Muscle of leg (tissue), 11 donors: Measurements from ENCODE around the gene WNT9A. TPM values are rescaled to one million over a fixed set of nuclear protein-coding genes. Genes with fewer than 3 reads are reported as not detected.

Experiments used
- DNase-seq: peaks from one replicate; pipeline ENCODE4 v3.0.0; 2013
- H3K27ac ChIP-seq: one replicate; pipeline ENCODE4 v1.5.1; 2013; ENCODE audit warnings: mild to moderate bottlenecking, low read length, control low read depth
- H3K27me3 ChIP-seq: one replicate; pipeline ENCODE4 v1.6.1; 2013; ENCODE audit warnings: low read length; ENCODE audit not compliant: control insufficient read depth, insufficient read depth
- H3K36me3 ChIP-seq: one replicate; pipeline ENCODE4 v1.6.1; 2013; ENCODE audit warnings: low read length; ENCODE audit not compliant: control insufficient read depth, insufficient read depth
- H3K4me1 ChIP-seq: one replicate; pipeline ENCODE4 v1.6.1; 2013; ENCODE audit warnings: low read length; ENCODE audit not compliant: control insufficient read depth, insufficient read depth
- H3K4me3 ChIP-seq: one replicate; pipeline ENCODE4 v1.5.1; 2013; ENCODE audit warnings: low read length, control low read depth
- H3K9me3 ChIP-seq: replicated peaks from 2 replicates; pipeline ENCODE4 v1.6.1; 2013; ENCODE audit warnings: low read depth, low read length; ENCODE audit not compliant: control insufficient read depth
- WGBS: methylation state at CpG from one replicate; pipeline ENCODE4 v1.1.5; 2013; ENCODE audit warnings: missing lambda C conversion rate; ENCODE audit not compliant: insufficient coverage; 5-methylcytosine and 5-hydroxymethylcytosine counted together
- polyA plus RNA-seq, 8 donors: library from polyadenylated mRNA; unstranded; fragments of 120-200 nt; gene quantifications; one replicate each; pipeline versions ENCODE4 v1.2.1 to v1.2.3, GENCODE V29; 2013; ENCODE audit warnings: inconsistent platforms in 1 of 8, low replicate concordance in 1 of 8; ENCODE audit not compliant: insufficient read length in 8 of 8, insufficient read depth in 1 of 8
- total RNA-seq: library from RNA; stranded (reverse); fragments of 120-200 nt; gene quantifications from one replicate; pipeline ENCODE4 v1.2.4, GENCODE V29; 2013

Gene WNT9A
- total and polyA plus RNA-seq, 9 donors = 4.6 to 10.2 (median 6.5) TPM

DNA sequence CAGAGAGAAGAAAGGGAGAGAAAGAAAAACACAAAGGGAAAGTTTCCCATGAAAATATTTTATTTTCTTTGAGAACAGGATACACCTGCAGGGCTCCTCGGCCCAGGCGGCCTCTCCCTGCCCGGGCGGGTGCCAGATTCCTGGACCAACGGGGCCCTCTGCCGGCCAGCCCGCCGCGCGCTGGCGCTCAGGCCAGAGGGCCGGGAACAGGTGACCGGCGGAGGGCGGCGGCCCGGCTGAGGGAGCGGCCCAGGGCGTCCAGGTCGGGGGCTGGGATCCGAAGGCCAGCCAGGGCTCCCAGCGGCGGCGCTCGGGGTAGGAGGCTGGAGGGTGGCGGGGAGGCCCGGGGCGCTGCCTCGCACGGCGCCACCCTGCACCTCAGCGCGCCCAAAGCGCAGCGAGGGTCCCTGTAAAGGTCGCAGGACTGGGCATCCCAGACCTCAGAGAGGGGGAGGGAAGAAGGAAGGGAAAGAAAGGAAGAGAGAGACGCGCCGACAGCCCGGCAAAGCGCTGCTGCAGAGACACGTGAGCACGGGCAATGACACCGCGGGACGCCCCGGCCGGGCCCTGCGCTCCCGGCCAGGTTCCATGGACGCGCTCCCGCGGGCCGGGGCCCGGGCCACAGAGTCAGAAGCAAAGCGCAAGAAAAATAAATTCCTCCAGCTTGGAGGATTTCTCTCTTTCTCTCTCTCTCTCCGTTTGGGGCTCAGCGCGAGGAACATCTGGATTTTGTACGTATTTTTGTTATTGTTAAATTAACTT lies 927 bp downstream of the WNT9A start:
- Histone ChIP-seq H3K36me3 (no peaks in the 10 kb centered on the region), H3K9me3 (no peaks in the 10 kb centered on the region), H3K27ac (peak overlapping the region; percentile 84), H3K27me3 (peaks cover 6% of the 10 kb centered on the region), H3K4me3 (peak overlapping the region; percentile 51), H3K4me1 (peaks cover 63% of the 10 kb centered on the region)
- WGBS = under 1% methylated on average over 50 of the region's 61 CpGs
- DNase-seq = peak; percentile 88

DNA sequence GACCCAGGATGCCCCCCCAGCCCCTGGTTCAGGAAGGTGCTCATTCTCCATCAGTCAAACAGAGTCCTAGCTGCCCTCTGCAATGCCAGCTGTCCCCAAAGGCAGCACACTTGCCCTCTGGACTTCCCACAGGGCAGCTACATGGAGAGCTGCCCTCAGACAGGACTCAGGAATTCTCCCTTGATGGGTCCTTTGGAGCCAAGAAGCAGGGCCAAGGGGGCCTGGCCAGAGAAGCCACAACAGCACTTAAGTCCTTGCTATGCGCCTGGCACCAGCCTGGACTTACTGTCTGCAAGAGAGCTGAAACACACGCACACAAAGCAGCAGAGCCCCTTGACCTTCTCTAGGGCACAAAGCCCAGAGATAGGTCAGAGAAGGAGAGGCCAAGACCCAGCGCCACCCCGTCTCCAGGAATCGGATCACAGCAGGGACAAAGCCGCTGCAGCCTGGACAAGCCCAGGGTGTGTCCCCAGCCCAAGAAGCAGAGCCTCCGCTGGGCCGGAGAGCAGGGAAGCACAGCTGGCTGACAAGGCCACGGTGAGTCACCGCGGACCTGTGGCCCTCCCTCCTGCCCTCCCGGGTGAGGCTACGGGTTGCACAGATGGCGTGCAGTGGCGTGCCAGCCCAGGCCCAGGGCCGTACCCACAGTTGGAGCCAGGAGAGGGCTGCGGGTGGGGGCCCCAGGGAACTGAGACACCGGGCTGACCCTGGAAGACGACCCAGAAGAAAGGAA lies 1.7 kb downstream of the WNT9A start:
- Histone ChIP-seq H3K9me3 (no peaks in the 10 kb centered on the region), H3K36me3 (no peaks in the 10 kb centered on the region), H3K4me3 (peak overlapping the region; percentile 40), H3K27me3 (peaks cover 6% of the 10 kb centered on the region), H3K27ac (peak overlapping the region; percentile 84), H3K4me1 (peaks cover 71% of the 10 kb centered on the region)
- WGBS = 25% methylated on average over 11 of the region's 19 CpGs
- DNase-seq = peak; percentile 76

DNA sequence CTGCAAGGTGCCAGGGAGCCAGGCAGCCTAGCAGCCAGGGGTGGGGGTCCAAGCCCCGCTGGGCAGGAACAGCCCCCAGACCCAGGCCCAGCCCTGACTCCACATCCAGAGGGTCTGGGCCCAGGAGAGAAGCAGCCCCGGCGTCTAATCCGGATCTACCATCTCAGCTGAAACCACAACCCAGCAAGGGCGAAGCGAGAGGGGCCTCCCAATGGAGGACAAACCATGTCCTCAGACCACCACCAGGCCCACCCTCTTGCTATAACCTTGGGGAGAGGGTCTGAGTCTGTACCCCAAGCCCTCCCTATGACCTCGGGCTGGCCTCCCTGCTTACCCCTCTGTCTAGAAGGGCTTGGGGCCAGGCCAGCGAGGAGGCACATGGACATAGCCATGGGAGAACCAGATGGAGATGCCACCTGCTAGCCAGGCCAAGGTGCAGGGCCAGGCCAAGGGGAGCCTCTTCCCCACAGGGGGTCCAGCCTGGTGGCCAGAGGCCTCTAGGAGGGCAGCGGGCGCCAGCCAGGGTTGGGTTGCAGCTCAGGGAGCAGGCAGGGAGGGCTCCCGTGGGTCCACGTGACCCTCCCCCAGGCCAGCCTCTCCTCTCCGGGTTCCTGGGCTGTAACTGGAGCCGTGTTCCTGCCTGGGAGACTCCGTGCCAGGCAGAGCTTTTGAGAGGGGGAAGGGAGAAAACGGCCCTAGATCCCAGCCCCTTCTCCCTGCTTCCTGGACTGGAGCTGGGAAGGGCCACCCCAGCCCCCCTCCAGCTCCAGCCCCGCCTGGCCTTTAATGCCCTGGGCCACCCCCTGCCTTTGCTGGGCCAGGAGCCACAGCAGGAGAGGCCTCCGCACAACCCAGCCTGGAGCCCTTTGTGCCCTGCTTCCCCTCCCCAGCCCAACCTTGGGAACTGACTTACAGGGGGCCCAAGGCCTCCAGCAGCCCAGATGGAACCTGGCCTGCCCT lies 2.5 kb downstream of the WNT9A start:
- peaks cover 78% of the 10 kb centered on the region for H3K4me1 ChIP-seq
- H3K27me3 ChIP-seq = peaks cover 6% of the 10 kb centered on the region
- peak; percentile 64 for DNase-seq
- WGBS = 85% methylated on average over 9 of the region's 18 CpGs
- no peaks in the 10 kb centered on the region for H3K36me3 ChIP-seq
- H3K4me3 ChIP-seq = peak overlapping the region; percentile 40
- peak overlapping the region; percentile 84 for H3K27ac ChIP-seq
- no peaks in the 10 kb centered on the region for H3K9me3 ChIP-seq

DNA sequence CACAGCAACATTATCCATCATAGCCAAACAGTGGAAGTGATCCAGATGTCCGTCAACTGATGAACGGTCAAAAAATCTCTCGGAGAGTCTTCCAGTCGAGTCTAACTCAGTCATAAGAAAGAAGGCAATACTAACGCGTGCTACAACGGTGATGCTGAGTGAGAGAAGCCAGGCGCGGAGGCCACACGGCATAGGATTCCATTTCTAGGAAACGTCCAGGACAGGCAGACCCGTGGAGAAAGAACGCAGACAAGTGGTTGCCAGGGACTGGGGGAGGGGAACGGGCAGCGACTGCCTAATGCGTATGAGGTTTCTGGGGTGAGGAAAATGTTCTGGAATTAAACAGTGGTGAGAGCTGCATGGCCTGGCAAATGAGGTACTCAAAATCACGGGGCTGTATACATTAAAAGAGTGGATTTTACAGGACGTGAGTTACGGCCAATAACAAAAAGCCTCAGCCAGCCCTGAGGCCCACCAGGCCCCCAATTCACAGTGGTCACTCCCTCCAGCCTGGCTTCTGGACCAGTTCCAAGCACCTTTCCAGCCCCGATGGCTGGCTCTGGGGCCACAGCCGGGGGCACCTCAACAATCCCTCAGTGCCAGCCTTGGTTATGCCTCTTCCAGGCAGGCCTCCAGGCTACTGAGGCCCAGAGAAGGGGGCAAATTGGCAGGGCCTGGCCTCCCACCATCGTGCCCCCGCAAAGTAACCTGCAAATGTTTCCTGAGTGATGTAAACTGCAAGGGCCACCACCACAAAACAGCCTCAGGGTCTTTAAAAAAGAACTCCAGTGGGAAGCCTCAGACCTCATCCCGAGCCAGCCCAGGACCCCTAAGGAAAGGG lies 3.4 kb downstream of the WNT9A start:
- Histone ChIP-seq H3K4me3 (no peak overlapping the region), H3K4me1 (peaks cover 85% of the 10 kb centered on the region), H3K27me3 (peaks cover 6% of the 10 kb centered on the region), H3K9me3 (no peaks in the 10 kb centered on the region), H3K27ac (peak overlapping the region; percentile 32), H3K36me3 (no peaks in the 10 kb centered on the region)
- WGBS = 56% methylated on average over 22 of the region's 24 CpGs
- DNase-seq = peak; percentile 66

DNA sequence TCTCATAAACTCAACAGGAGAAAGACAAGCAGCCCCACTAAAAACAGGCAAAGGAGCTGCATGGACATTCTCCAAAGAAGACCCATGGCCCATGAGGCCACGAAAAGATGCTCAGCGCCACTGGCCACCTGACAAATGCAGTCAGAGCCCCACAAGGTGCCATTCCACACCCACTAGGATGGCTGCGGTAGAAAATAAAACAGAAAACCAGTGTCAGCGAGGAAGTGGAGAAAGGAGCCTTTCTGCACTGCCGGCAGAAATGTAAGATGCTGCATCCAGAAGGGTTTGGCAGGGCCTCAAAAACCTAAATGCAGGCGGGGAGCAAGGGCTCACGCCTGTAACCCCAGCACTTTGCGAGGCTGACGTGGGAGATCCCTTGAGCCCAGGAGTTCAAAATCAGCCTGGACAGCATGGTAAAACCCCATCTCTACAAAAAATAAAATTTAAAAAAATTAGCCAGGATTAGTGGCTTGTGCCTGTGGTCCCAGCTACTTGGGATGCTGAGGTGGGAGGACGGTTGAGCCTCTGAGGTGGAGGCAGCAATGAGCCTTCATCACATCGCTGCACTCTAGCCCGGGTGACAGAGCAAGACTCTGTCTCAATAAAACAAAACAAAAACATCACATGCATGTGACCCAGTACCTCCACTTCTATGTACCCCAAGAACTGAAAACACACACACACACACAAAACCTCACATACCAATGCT lies 4.2 kb downstream of the WNT9A start:
- Histone ChIP-seq H3K4me3 (no peak overlapping the region), H3K36me3 (no peaks in the 10 kb centered on the region), H3K27me3 (peaks cover under 1% of the 10 kb centered on the region), H3K9me3 (no peaks in the 10 kb centered on the region), H3K4me1 (peaks cover 79% of the 10 kb centered on the region), H3K27ac (peak overlapping the region; percentile 35)
- DNase-seq = no peak
- WGBS = 61% methylated on average over 5 of the region's 12 CpGs

DNA sequence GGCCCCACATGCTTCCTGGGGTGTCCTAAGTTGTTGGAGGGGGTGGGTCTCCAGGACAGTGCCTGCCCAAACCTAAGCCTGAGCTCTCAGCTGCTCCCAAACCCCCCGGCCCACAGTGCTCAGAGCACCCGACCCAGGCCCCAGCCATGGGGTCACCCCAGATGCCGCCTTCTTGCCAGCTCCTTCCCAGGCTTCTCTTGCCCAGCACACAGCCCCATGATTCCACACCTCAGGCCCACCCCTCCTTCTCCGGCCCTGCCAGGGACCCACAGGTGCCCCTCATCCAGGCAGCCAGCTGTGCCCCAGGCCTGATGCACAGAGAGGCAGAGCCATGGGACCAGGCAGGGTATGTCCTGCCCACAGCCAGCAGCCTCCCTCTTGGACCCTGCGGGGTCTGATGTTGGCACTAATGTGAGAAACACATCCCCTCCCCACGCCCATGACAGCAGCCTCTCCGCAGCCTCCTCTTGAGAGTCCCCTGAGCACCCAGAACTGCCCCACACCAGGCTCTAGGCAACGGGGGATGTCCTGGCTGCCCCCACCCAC lies 4.9 kb downstream of the WNT9A start:
- Histone ChIP-seq H3K27me3 (no peaks in the 10 kb centered on the region), H3K4me3 (no peak overlapping the region), H3K36me3 (no peaks in the 10 kb centered on the region), H3K4me1 (peaks cover 76% of the 10 kb centered on the region), H3K9me3 (no peaks in the 10 kb centered on the region), H3K27ac (no peak overlapping the region)
- no peak for DNase-seq
- WGBS = 80% methylated on average over 7 of the region's 8 CpGs

DNA sequence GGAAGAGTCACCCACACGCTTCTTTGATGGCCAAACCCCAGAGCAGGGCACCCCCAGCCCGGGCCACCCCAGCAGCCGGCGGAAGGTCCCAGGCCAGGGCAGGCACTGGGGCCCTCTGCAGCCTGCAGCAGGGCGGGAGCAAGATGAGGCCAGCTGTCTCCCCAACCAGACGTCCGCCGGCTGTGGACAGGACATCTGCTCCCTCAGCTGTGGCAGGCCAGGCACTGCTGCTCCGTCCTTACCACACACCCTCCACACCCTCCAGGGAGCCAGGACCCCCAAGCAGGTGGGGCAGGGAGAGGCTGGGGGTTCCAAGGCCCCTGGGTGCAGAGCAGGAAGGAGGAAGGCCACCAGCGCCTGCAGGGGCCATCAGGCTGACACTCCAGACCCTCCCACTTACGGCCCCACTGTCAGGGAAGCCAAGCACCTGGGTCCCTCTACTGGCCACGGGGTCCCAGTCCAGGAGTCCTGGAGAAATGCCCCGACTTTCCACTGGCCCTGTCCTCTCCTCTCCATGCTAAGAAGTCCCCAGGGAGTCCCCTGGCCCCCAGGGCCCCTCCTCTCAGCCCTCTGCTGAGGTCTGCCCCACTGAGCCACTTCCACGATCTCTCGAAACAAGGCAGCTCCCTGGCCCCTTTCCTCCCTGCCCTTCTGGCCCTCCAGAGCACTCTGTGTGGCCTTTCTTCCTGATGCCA lies 5.6 kb downstream of the WNT9A start:
- no peak overlapping the region for H3K4me3 ChIP-seq
- H3K27me3 ChIP-seq = no peaks in the 10 kb centered on the region
- peaks cover 74% of the 10 kb centered on the region for H3K4me1 ChIP-seq
- peak overlapping the region; percentile 42 for H3K27ac ChIP-seq
- H3K9me3 ChIP-seq = no peaks in the 10 kb centered on the region
- DNase-seq = peak; percentile 80
- 55% methylated on average over 10 of the region's 15 CpGs for WGBS
- no peaks in the 10 kb centered on the region for H3K36me3 ChIP-seq

DNA sequence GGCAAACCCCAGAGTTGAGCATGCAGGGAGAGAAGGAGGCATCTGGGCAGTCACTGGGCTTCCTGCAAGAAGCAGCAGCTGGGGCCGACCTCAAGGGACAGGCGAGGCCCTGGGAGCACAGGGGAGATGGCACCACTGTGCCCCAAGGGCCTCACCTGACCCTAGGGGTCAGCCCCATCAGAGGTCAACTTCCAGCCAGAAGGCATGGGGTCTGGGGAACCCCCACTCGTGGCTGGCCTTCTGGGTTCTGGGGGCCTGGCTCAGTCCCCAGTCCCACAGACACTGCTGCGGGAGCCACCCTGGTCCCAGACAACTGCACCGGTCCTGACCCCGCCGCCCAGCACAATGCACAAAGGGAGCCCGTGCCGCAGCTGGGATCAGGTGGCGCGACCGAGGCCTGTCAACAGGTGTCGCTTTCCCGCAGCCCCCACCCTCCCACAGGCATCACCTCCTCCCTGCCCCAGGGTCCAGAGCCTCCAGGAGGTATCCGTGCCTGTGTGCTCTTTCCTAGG lies 6.2 kb downstream of the WNT9A start:
- H3K27me3 ChIP-seq = no peaks in the 10 kb centered on the region
- peaks cover 5% of the 10 kb centered on the region for H3K36me3 ChIP-seq
- H3K4me1 ChIP-seq = peaks cover 73% of the 10 kb centered on the region
- H3K9me3 ChIP-seq = no peaks in the 10 kb centered on the region
- 79% methylated on average over 13 of the region's 15 CpGs for WGBS
- H3K27ac ChIP-seq = peak overlapping the region; percentile 42
- peak; percentile 37 for DNase-seq
- no peak overlapping the region for H3K4me3 ChIP-seq
